K562 (cell line): ENCODE data around the gene NEK2.

Source experiments
- BHLHE40 ChIP-seq: IDR thresholded peaks from 2 replicates; pipeline ENCODE4 v1.6.1; 2011; ENCODE audit warnings: low read length, improper control_type of control experiment
- EZH2 ChIP-seq: IDR thresholded peaks from 2 replicates; pipeline ENCODE4 v1.6.1; 2012; ENCODE audit warnings: low read depth, mild to moderate bottlenecking, inconsistent platforms, low read length, borderline replicate concordance
- HEY1 ChIP-seq: fragments of 250-450 bp; sonication (Bioruptor Pico); IDR thresholded peaks from 2 replicates; pipeline ENCODE4 v1.5.0; 2020; ENCODE audit warnings: mild to moderate bottlenecking, moderate library complexity, borderline replicate concordance
- POLR2A ChIP-seq: fragments of 450-650 bp; conservative IDR thresholded peaks from 2 replicates; pipeline ENCODE4 v1.6.1; 2016
- TF ChIP-seq, protein P1 (sequence below), 3 experiments: IDR thresholded peaks in 2 of 3; conservative IDR thresholded peaks in 1 of 3; 2 replicates each; pipeline ENCODE4 v1.5.1; 2011 to 2012; ENCODE audit warnings: low read length in 3 of 3, mild to moderate bottlenecking in 3 of 3, control low read depth in 2 of 3, improper control_type of control experiment in 1 of 3, inconsistent platforms in 1 of 3, low read depth in 1 of 3, mixed read lengths in 1 of 3, moderate library complexity in 1 of 3; ENCODE audit not compliant: insufficient read depth in 2 of 3

DNA sequence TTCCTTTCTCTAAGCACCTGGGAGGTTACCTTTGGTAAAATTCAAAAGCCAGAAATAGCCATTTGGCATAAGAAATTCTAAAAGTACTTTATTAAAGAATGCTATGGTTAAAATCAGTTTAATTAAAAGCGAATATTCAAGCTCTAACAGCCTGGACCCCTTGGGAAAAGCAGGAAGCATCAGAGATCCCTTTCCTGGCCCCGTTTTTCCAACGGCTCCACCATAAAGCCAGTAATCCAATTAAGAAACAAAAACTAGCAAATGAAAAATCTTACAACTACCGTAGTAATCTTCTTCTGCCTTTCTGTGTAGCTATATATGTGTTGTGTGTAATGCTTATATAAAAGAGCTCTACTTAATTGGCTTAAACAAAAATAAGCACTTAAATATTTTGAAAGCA, 33.5 kb upstream of the NEK2 start:
- TF ChIP-seq, protein P1, sequence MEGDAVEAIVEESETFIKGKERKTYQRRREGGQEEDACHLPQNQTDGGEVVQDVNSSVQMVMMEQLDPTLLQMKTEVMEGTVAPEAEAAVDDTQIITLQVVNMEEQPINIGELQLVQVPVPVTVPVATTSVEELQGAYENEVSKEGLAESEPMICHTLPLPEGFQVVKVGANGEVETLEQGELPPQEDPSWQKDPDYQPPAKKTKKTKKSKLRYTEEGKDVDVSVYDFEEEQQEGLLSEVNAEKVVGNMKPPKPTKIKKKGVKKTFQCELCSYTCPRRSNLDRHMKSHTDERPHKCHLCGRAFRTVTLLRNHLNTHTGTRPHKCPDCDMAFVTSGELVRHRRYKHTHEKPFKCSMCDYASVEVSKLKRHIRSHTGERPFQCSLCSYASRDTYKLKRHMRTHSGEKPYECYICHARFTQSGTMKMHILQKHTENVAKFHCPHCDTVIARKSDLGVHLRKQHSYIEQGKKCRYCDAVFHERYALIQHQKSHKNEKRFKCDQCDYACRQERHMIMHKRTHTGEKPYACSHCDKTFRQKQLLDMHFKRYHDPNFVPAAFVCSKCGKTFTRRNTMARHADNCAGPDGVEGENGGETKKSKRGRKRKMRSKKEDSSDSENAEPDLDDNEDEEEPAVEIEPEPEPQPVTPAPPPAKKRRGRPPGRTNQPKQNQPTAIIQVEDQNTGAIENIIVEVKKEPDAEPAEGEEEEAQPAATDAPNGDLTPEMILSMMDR (IDR thresholded peaks at IDR 0.05 in 2 of 3, conservative IDR thresholded peaks at IDR 0.05 in 1 of 3; ENCODE audit: insufficient read depth in 2 of 3, low read depth in 1 of 3, low read length in 3 of 3), result no peak
- TF ChIP-seq BHLHE40 (no peak), EZH2 (no peak), HEY1 (CRISPR knock-in tag) (no peak), POLR2A (no peak)
